Measurements from ENCODE around the gene DYNC1H1.

DNA sequence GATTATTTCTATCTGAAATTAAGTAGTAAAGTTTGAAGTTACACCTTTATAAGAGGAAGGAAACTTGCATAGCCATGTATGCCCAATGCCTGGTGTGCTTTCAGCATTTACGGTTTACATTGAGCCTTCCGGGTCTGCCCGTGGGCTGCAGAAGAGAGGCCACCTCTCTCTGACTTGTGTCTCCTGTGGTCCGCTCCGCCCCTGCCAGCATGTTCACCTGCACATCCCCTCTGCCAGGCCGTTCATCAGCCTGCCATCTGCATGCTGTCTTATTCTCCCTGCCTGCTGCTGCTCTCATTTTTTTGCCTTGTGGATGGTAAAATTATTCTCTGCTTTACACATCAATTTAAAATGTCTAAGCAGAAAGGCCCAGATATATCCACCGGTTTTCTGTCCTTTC, 41.5 kb upstream of the DYNC1H1 start:
- TF ChIP-seq POLR2A (IDR thresholded peaks at IDR 0.05) = no peak
- no peak for TF ChIP-seq CTCF (IDR thresholded peaks at IDR 0.05)

Measured in adrenal gland (tissue), 5 donors.